GM12878 (cell line): ENCODE data around the gene BCO1. TPM values are rescaled to one million over a fixed set of nuclear protein-coding genes. Genes with fewer than 3 reads are reported as not detected.

Source experiments
- ATAC-seq: fragments of 200-7000 bp; cut with Tn5 transposase; 3 replicates; pipeline ENCODE4 v1.9.1; 2020; ENCODE audit warnings: mild to moderate bottlenecking, moderate library complexity
- BruUV-seq: library from RNA; stranded (reverse); fragments of 400-500 nt; replicated peaks from 2 replicates; lab custom pipeline; 2021; lab: Mats Ljungman, UMichigan
- CTCF ChIA-PET: fragments of 300-600 bp; sonication (Branson Sonifier 250); formaldehyde crosslinking; extraction: SDS; loops from one replicate; lab custom pipeline; 2021; ENCODE audit warnings: inconsistent platforms; lab: Yijun Ruan, JAX
- POLR2A ChIA-PET: fragments of 350-600 bp; formaldehyde crosslinking; extraction: SDS; loops from one replicate; lab custom pipeline; 2021; ENCODE audit warnings: inconsistent platforms; lab: Charles Lee
- RAD21 ChIA-PET: fragments of 300-600 bp; sonication (Branson Sonifier 250); formaldehyde crosslinking; loops from one replicate; lab custom pipeline; 2023; ENCODE audit warnings: antibody characterized with exemption; ENCODE audit not compliant: unreplicated experiment; lab: Charles Lee
- SMC1A ChIA-PET: fragments of 300-600 bp; sonication (Branson Sonifier 250); formaldehyde crosslinking; loops from one replicate; lab custom pipeline; 2023; ENCODE audit not compliant: unreplicated experiment, uncharacterized antibody; lab: Charles Lee
- DNase-seq: peaks from one replicate; pipeline ENCODE4 v3.0.0-alpha.2; 2011; ENCODE audit warnings: low read depth, low spot score
- FAIRE-seq: peaks from 3 replicates; lab custom pipeline; 2011; peaks lifted over from hg19 to GRCh38; lab: Jason Lieb, UNC
- H2AFZ ChIP-seq: 2 replicates; pipeline ENCODE4 v1.6.0; 2011; ENCODE audit warnings: low read depth, low read length, control low read depth; ENCODE audit not compliant: control insufficient read depth
- H3K27ac ChIP-seq: 2 replicates; pipeline ENCODE4 v1.5.1; 2011; ENCODE audit warnings: control low read depth; ENCODE audit not compliant: control insufficient read depth, insufficient read depth
- H3K27me3 ChIP-seq, 2 experiments: replicated peaks in 1 of 2; 2 replicates each; pipeline versions ENCODE4 v1.6.0 to v1.6.1; 2011; ENCODE audit warnings: low read length in 1 of 2; ENCODE audit not compliant: control insufficient read depth in 2 of 2, insufficient read depth in 2 of 2
- H3K36me3 ChIP-seq, 2 experiments: 2 replicates each; pipeline ENCODE4 v1.5.1; 2011; ENCODE audit warnings: low read length in 1 of 2; ENCODE audit not compliant: control insufficient read depth in 2 of 2, insufficient read depth in 2 of 2
- H3K4me1 ChIP-seq: 2 replicates; pipeline ENCODE4 v1.6.1; 2011; ENCODE audit warnings: mild to moderate bottlenecking, low read length, moderate library complexity, mixed read lengths; ENCODE audit not compliant: control insufficient read depth, insufficient read depth
- H3K4me2 ChIP-seq: 2 replicates; pipeline ENCODE4 v1.6.0; 2011; ENCODE audit warnings: control low read depth; ENCODE audit not compliant: control insufficient read depth, insufficient read depth
- H3K4me3 ChIP-seq: fragments of 200-600 bp; sonication (generic); 2 replicates; pipeline ENCODE4 v1.5.1; 2016
- H3K79me2 ChIP-seq: 2 replicates; pipeline ENCODE4 v1.6.0; 2011; ENCODE audit warnings: low read length; ENCODE audit not compliant: control insufficient read depth, insufficient read depth
- H3K9ac ChIP-seq: 2 replicates; pipeline ENCODE4 v1.8.0; 2011; ENCODE audit warnings: low read length, control low read depth, mixed read lengths; ENCODE audit not compliant: control insufficient read depth, insufficient read depth
- H3K9me3 ChIP-seq: replicated peaks from 3 replicates; pipeline ENCODE4 v1.5.1; 2011; ENCODE audit warnings: mild to moderate bottlenecking, low read length; ENCODE audit not compliant: control insufficient read depth, insufficient read depth
- H4K20me1 ChIP-seq: 2 replicates; pipeline ENCODE4 v1.6.0; 2011; ENCODE audit not compliant: control insufficient read depth, insufficient read depth
- ATF2 ChIP-seq: IDR thresholded peaks from 2 replicates; pipeline ENCODE4 v1.6.1; 2012; ENCODE audit warnings: low read length, inconsistent platforms
- BCL11A ChIP-seq: IDR thresholded peaks from 2 replicates; pipeline ENCODE4 v1.6.1; 2011; ENCODE audit warnings: low read depth, low read length
- EP300 ChIP-seq, 2 experiments: fragments of 150-350 bp in 1 of 2; IDR thresholded peaks; 2 replicates each; pipeline ENCODE4 v1.6.1; 2011 to 2012; ENCODE audit warnings: low read depth in 2 of 2, low read length in 2 of 2, borderline replicate concordance in 1 of 2, improper control_type of control experiment in 1 of 2, inconsistent platforms in 1 of 2; ENCODE audit not compliant: control insufficient read depth in 1 of 2
- JUND ChIP-seq: IDR thresholded peaks from 2 replicates; pipeline ENCODE4 v1.6.1; 2012; ENCODE audit warnings: low read depth, mild to moderate bottlenecking, low read length, improper control_type of control experiment, moderate library complexity
- NR2C2 ChIP-seq: IDR thresholded peaks from 2 replicates; pipeline ENCODE4 v1.6.1; 2011; ENCODE audit warnings: borderline replicate concordance, low read depth; ENCODE audit not compliant: control insufficient read depth, insufficient read length
- NRF1 ChIP-seq: conservative IDR thresholded peaks from 2 replicates; pipeline ENCODE4 v1.6.1; 2011; ENCODE audit warnings: mild to moderate bottlenecking, low read depth, low read length, improper control_type of control experiment
- PAX5 ChIP-seq: IDR thresholded peaks from 2 replicates; pipeline ENCODE4 v1.6.1; 2011; ENCODE audit warnings: low read depth, low read length, borderline replicate concordance
- PML ChIP-seq: IDR thresholded peaks from 2 replicates; pipeline ENCODE4 v1.6.1; 2012; ENCODE audit warnings: low read length, inconsistent platforms
- POLR2A ChIP-seq: IDR thresholded peaks from 2 replicates; pipeline ENCODE4 v1.6.1; 2011; ENCODE audit warnings: low read depth, mild to moderate bottlenecking, low read length
- RCOR1 ChIP-seq: conservative IDR thresholded peaks from 2 replicates; pipeline ENCODE4 v1.6.1; 2012; ENCODE audit warnings: low read depth, low read length, improper control_type of control experiment
- SKIL ChIP-seq: fragments of 450-650 bp; IDR thresholded peaks from 2 replicates; pipeline ENCODE4 v1.6.1; 2017; ENCODE audit warnings: mild to moderate bottlenecking, low read depth, inconsistent platforms; ENCODE audit not compliant: poor library complexity, severe bottlenecking
- SUZ12 ChIP-seq: fragments of 200-600 bp; sonication (generic); IDR thresholded peaks from one replicate; pipeline ENCODE4 v1.6.1; 2018; ENCODE audit warnings: antibody characterized with exemption, mild to moderate bottlenecking; ENCODE audit not compliant: unreplicated experiment
- YY1 ChIP-seq: IDR thresholded peaks from 2 replicates; pipeline ENCODE4 v1.6.1; 2011; ENCODE audit warnings: low read depth, mild to moderate bottlenecking, low read length
- ZNF207 ChIP-seq: fragments of 450-650 bp; IDR thresholded peaks from 2 replicates; pipeline ENCODE4 v1.6.1; 2014; ENCODE audit warnings: antibody characterized with exemption, mild to moderate bottlenecking, borderline replicate concordance
- ZZZ3 ChIP-seq: IDR thresholded peaks from 2 replicates; pipeline ENCODE4 v1.6.1; 2011; ENCODE audit warnings: low read depth; ENCODE audit not compliant: control insufficient read depth, insufficient read length
- WGBS: methylation state at CpG from one replicate; pipeline ENCODE4 v1.1.6; 2016; ENCODE audit warnings: low lambda C conversion rate; ENCODE audit not compliant: insufficient replicate concordance, insufficient coverage; ENCODE audit errors: missing lambda C conversion rate; 5-methylcytosine and 5-hydroxymethylcytosine counted together
- in situ Hi-C: fragments of 300-500 bp; cut with MboI; formaldehyde crosslinking; loops from 9 replicates; pipeline ENCODE4 v1.14.3; 2018; ENCODE audit warnings: mixed read lengths
- intact Hi-C: fragments of 100-400 bp; cut with micrococcal nuclease; formaldehyde crosslinking; loops from one replicate; pipeline ENCODE4 v1.14.2; 2022; ENCODE audit not compliant: unreplicated experiment
- polyA plus RNA-seq, 11 experiments: library from polyadenylated mRNA; depleted of rRNA in 4 of 11; unstranded in 6 of 11; stranded (reverse) in 5 of 11; fragments of >200 nt; fragmentation: Nextera tagmentation in 4 of 11; fragmentation: Illumina TruSeq in 1 of 11; extraction: Ambion mirVana in 4 of 11; extraction: Trizol in 1 of 11; gene quantifications; 1 replicate in 1 of 11; 2 replicates in 10 of 11; pipeline versions ENCODE4 v1.2.1 to v1.2.3, GENCODE V29; 2011 to 2016; ENCODE audit warnings: inconsistent platforms in 2 of 11, missing spikeins in 2 of 11, low read depth in 1 of 11
- total RNA-seq, 4 experiments: library from RNA; depleted of rRNA in 3 of 4; stranded (reverse); fragments of >200 nt in 3 of 4; fragmentation: Illumina TruSeq in 1 of 4; extraction: Trizol in 1 of 4; gene quantifications; 2 replicates each; pipeline versions ENCODE4 v1.2.1 to v1.2.3, GENCODE V29; 2013 to 2021
- TF ChIP-seq, protein P1 (sequence below): IDR thresholded peaks from 2 replicates; pipeline ENCODE4 v1.6.1; 2012; ENCODE audit warnings: low read depth, low read length, improper control_type of control experiment
- TF ChIP-seq, protein P2 (sequence below): IDR thresholded peaks from 2 replicates; pipeline ENCODE4 v1.6.1; 2011; ENCODE audit warnings: mild to moderate bottlenecking, low read depth, low read length, moderate library complexity; ENCODE audit not compliant: insufficient replicate concordance

Gene BCO1
- total and polyA plus RNA-seq, 10 of the 15 experiments (the other 5 are each of a cell fraction or from before 2014, with no cell fraction given): 0.09 to 0.21 (median 0.14) TPM; not detected in 7

DNA sequence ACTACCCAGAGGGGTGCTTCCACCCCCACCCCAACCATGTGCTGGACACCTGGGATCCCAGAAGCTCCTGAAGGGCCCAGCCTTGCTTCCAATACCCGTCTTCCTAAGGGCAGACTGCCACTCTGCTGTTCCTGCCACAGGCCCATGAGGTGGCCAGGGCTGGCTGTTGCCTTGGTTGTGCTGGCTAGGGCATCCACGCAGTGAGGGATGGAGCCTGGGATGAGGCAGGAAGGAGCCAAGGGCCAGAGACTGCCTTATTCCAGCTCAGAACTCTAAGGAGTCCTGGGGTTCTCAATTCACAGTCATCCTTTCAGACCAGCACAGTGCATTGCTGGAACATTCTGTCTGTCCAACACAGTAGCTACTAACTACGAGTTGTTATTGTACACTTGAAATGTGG, 37.8 kb downstream of the BCO1 start (continued):
- no peak for TF ChIP-seq ATF2

GRCh38 chr16:81277541-81278080, 39.1 kb downstream of the BCO1 start:
- intact Hi-C loops (no loop called here), in situ Hi-C loops (no loop called here)
- no peaks in the 10 kb centered on the region for H3K36me3 ChIP-seq
- H2AFZ ChIP-seq: no peak overlapping the region
- ChIA-PET SMC1A (no interaction called here), CTCF (no interaction called here), RAD21 (no interaction called here), POLR2A (no interaction called here)
- H3K9ac ChIP-seq: no peak overlapping the region
- H4K20me1 ChIP-seq: no peaks in the 10 kb centered on the region
- H3K27me3 ChIP-seq: peaks cover 0 to 2% of the 10 kb centered on the region in 2 experiments; a peak in 2 of 4 replicates
- no peak overlapping the region for H3K27ac ChIP-seq
- H3K9me3 ChIP-seq: no peaks in the 10 kb centered on the region
- WGBS: 15% methylated on average over 6 of the region's 6 CpGs
- H3K79me2 ChIP-seq: no peaks in the 10 kb centered on the region
- H3K4me2 ChIP-seq: no peak overlapping the region
- BruUV-seq: no TSS peak
- DNase-seq (no peak), ATAC-seq (no peak), FAIRE-seq (no peak)
- no peak for TF ChIP-seq YY1
- no peak for TF ChIP-seq BCL11A
- no peak for TF ChIP-seq JUND
- no peak for TF ChIP-seq SUZ12
- TF ChIP-seq NRF1: no peak
- TF ChIP-seq PAX5: no peak
- no peak for TF ChIP-seq RCOR1
- no peak for TF ChIP-seq EP300 (IDR thresholded peaks at IDR 0.05; ENCODE audit: borderline replicate concordance in 1 of 2, control insufficient read depth in 1 of 2, low read depth in 2 of 2, low read length in 2 of 2)
- no peak for TF ChIP-seq POLR2A
- no peak for TF ChIP-seq ZZZ3
- TF ChIP-seq NR2C2: no peak
- TF ChIP-seq, protein P1, sequence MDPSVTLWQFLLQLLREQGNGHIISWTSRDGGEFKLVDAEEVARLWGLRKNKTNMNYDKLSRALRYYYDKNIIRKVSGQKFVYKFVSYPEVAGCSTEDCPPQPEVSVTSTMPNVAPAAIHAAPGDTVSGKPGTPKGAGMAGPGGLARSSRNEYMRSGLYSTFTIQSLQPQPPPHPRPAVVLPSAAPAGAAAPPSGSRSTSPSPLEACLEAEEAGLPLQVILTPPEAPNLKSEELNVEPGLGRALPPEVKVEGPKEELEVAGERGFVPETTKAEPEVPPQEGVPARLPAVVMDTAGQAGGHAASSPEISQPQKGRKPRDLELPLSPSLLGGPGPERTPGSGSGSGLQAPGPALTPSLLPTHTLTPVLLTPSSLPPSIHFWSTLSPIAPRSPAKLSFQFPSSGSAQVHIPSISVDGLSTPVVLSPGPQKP: no peak
- no peak for TF ChIP-seq SKIL
- no peak for TF ChIP-seq ZNF207
- TF ChIP-seq, protein P2, sequence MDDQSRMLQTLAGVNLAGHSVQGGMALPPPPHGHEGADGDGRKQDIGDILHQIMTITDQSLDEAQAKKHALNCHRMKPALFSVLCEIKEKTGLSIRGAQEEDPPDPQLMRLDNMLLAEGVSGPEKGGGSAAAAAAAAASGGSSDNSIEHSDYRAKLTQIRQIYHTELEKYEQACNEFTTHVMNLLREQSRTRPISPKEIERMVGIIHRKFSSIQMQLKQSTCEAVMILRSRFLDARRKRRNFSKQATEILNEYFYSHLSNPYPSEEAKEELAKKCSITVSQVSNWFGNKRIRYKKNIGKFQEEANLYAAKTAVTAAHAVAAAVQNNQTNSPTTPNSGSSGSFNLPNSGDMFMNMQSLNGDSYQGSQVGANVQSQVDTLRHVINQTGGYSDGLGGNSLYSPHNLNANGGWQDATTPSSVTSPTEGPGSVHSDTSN: no peak
- TF ChIP-seq PML: no peak
- H3K4me3 ChIP-seq: no peak overlapping the region
- no peaks in the 10 kb centered on the region for H3K4me1 ChIP-seq
